ENCODE data around the gene ATP8B3. TPM values are rescaled to one million over a fixed set of nuclear protein-coding genes. Genes with fewer than 3 reads are reported as not detected.

ATP8B3 gene
- total and polyA plus RNA-seq, 9 of the 15 experiments (the other 6 are each of a cell fraction or from before 2014, with no cell fraction given), result 1.2 to 12.3 (median 3.8) TPM

GRCh38 chr19:1836458-1837221, 24.6 kb upstream of the ATP8B3 start (continued):
- TF ChIP-seq PBX2 (CRISPR knock-in tag; IDR thresholded peaks at IDR 0.05; ENCODE audit: low read depth) (no peak), PBX2 (tag; conservative IDR thresholded peaks at IDR 0.05; ENCODE audit: low read depth) (no peak), NBN (IDR thresholded peaks at IDR 0.05; ENCODE audit: low read depth) (no peak; the same call in 1 of the 2 replicates), DPF2 (IDR thresholded peaks at IDR 0.05) (peak; percentile 97), ZBTB12 (CRISPR knock-in tag; IDR thresholded peaks at IDR 0.05) (no peak), ZNF143 (CRISPR knock-in tag; IDR thresholded peaks at IDR 0.05) (no peak; the same call in 1 of the 2 replicates), AFF1 (IDR thresholded peaks at IDR 0.05; ENCODE audit: low read depth in 1 of 2, partially characterized antibody in 2 of 2) (peak in 1 of 2 experiments; percentile 20), CREB5 (CRISPR knock-in tag; IDR thresholded peaks at IDR 0.05) (no peak), IRF9 (tag; IDR thresholded peaks at IDR 0.05) (no peak), ZNF583 (CRISPR knock-in tag; IDR thresholded peaks at IDR 0.05) (no peak), ZNF212 (CRISPR knock-in tag; IDR thresholded peaks at IDR 0.05) (no peak), DIDO1 (tag; IDR thresholded peaks at IDR 0.05; ENCODE audit: low read depth) (no peak), ZNF217 (CRISPR knock-in tag; IDR thresholded peaks at IDR 0.05) (no peak), MCM5 (IDR thresholded peaks at IDR 0.05; ENCODE audit: low read depth) (no peak), ZNF699 (CRISPR knock-in tag; IDR thresholded peaks at IDR 0.05; ENCODE audit: insufficient replicate concordance) (no peak), HES1 (IDR thresholded peaks at IDR 0.05; ENCODE audit: low read depth) (no peak), HIVEP1 (CRISPR knock-in tag; IDR thresholded peaks at IDR 0.05) (no peak)
